ENCODE results near the gene TPM4.
A peak's percentile ranks its signal among the peaks of the same experiment; 100 is the strongest.

Gene TPM4

GRCh38 chr19:16051254-16052025 is 24.9 kb upstream of the TPM4 start:
- Histone ChIP-seq H3K4me2 (ENCODE audit: low read length) (no peak overlapping the region), H2BK120ac (ENCODE audit: low read depth, low read length) (no peak overlapping the region), H3K4me3 (ENCODE audit: low read length) (no peak overlapping the region), H3K4me1 (ENCODE audit: control insufficient read depth, low read depth, low read length) (no peaks in the 10 kb centered on the region), H3K27me3 (ENCODE audit: insufficient read depth, low read length, poor library complexity) (no peaks in the 10 kb centered on the region), H3K79me1 (ENCODE audit: low read length) (no peaks in the 10 kb centered on the region), H2BK5ac (ENCODE audit: low read length) (no peak overlapping the region), H3K27ac (ENCODE audit: low read depth, low read length) (no peak overlapping the region), H3K23ac (ENCODE audit: low read length) (no peak overlapping the region), H3K56ac (ENCODE audit: low read length) (no peak overlapping the region), H2AK5ac (ENCODE audit: low read length) (no peak overlapping the region), H3K36me3 (ENCODE audit: control insufficient read depth, insufficient read depth, low read length) (no peaks in the 10 kb centered on the region), H3K18ac (ENCODE audit: low read length) (no peak overlapping the region), H4K8ac (ENCODE audit: low read depth, low read length) (no peak overlapping the region), H4K5ac (ENCODE audit: low read length) (no peak overlapping the region), H3K79me2 (ENCODE audit: control insufficient read depth, insufficient read depth, low read length) (no peaks in the 10 kb centered on the region), H3K9ac (ENCODE audit: low read length) (no peak overlapping the region), H3K4ac (ENCODE audit: low read depth, low read length) (no peak overlapping the region), H2BK15ac (replicated peaks; ENCODE audit: low read depth) (no peak overlapping the region)
- no peak for DNase-seq
- no CpG with 5 or more reads among the region's 11 CpGs for WGBS (ENCODE audit: extremely low coverage, insufficient coverage, low lambda C conversion rate)

- H3K23ac ChIP-seq (ENCODE audit: low read length) = no peak overlapping the region
- H3K4me1 ChIP-seq (ENCODE audit: control insufficient read depth, low read depth, low read length) = no peaks in the 10 kb centered on the region
- H3K79me1 ChIP-seq (ENCODE audit: low read length) = no peaks in the 10 kb centered on the region
- no peaks in the 10 kb centered on the region for H3K79me2 ChIP-seq (ENCODE audit: control insufficient read depth, insufficient read depth, low read length)
- H3K4me2 ChIP-seq (ENCODE audit: low read length) = no peak overlapping the region
- H3K4ac ChIP-seq (ENCODE audit: low read depth, low read length) = no peak overlapping the region
- no peak overlapping the region for H2BK15ac ChIP-seq (replicated peaks; ENCODE audit: low read depth)
- H2BK5ac ChIP-seq (ENCODE audit: low read length) = no peak overlapping the region
- no peak for DNase-seq
- no peak overlapping the region for H3K4me3 ChIP-seq (ENCODE audit: low read length)
- H3K27ac ChIP-seq (ENCODE audit: low read depth, low read length) = no peak overlapping the region
- H3K27me3 ChIP-seq (ENCODE audit: insufficient read depth, low read length, poor library complexity) = no peaks in the 10 kb centered on the region
- no peak overlapping the region for H3K9ac ChIP-seq (ENCODE audit: low read length)
- WGBS (ENCODE audit: extremely low coverage, insufficient coverage, low lambda C conversion rate) = no CpG with 5 or more reads among the region's 7 CpGs
- H4K8ac ChIP-seq (ENCODE audit: low read depth, low read length) = no peak overlapping the region
- no peaks in the 10 kb centered on the region for H3K36me3 ChIP-seq (ENCODE audit: control insufficient read depth, insufficient read depth, low read length)
- no peak overlapping the region for H2BK120ac ChIP-seq (ENCODE audit: low read depth, low read length)
- no peak overlapping the region for H4K5ac ChIP-seq (ENCODE audit: low read length)
- no peak overlapping the region for H3K18ac ChIP-seq (ENCODE audit: low read length)
- H2AK5ac ChIP-seq (ENCODE audit: low read length) = no peak overlapping the region
- H3K56ac ChIP-seq (ENCODE audit: low read length) = no peak overlapping the region
Measured at GRCh38 chr19:16052353-16052752, 23.9 kb upstream of the TPM4 start.

GRCh38 chr19:16057062-16057461 is 19.2 kb upstream of the TPM4 start:
- H2BK5ac ChIP-seq (ENCODE audit: low read length) = no peak overlapping the region
- no peak overlapping the region for H3K23ac ChIP-seq (ENCODE audit: low read length)
- no peak overlapping the region for H3K18ac ChIP-seq (ENCODE audit: low read length)
- no peak overlapping the region for H3K27ac ChIP-seq (ENCODE audit: low read depth, low read length)
- no peak overlapping the region for H3K9ac ChIP-seq (ENCODE audit: low read length)
- H3K36me3 ChIP-seq (ENCODE audit: control insufficient read depth, insufficient read depth, low read length) = no peaks in the 10 kb centered on the region
- no peak overlapping the region for H4K5ac ChIP-seq (ENCODE audit: low read length)
- no peak overlapping the region for H2BK120ac ChIP-seq (ENCODE audit: low read depth, low read length)
- H3K79me1 ChIP-seq (ENCODE audit: low read length) = no peaks in the 10 kb centered on the region
- no peak overlapping the region for H2BK15ac ChIP-seq (replicated peaks; ENCODE audit: low read depth)
- H3K4me1 ChIP-seq (ENCODE audit: control insufficient read depth, low read depth, low read length) = no peaks in the 10 kb centered on the region
- no peak overlapping the region for H2AK5ac ChIP-seq (ENCODE audit: low read length)
- H3K4me3 ChIP-seq (ENCODE audit: low read length) = no peak overlapping the region
- no CpG with 5 or more reads among the region's 5 CpGs for WGBS (ENCODE audit: extremely low coverage, insufficient coverage, low lambda C conversion rate)
- no peak overlapping the region for H3K4ac ChIP-seq (ENCODE audit: low read depth, low read length)
- no peak overlapping the region for H4K8ac ChIP-seq (ENCODE audit: low read depth, low read length)
- no peaks in the 10 kb centered on the region for H3K27me3 ChIP-seq (ENCODE audit: insufficient read depth, low read length, poor library complexity)
- DNase-seq = no peak
- no peaks in the 10 kb centered on the region for H3K79me2 ChIP-seq (ENCODE audit: control insufficient read depth, insufficient read depth, low read length)
- no peak overlapping the region for H3K56ac ChIP-seq (ENCODE audit: low read length)
- no peak overlapping the region for H3K4me2 ChIP-seq (ENCODE audit: low read length)

GRCh38 chr19:16060294-16060693 is 16.0 kb upstream of the TPM4 start:
- no peak overlapping the region for H3K18ac ChIP-seq (ENCODE audit: low read length)
- H2AK5ac ChIP-seq (ENCODE audit: low read length) = no peak overlapping the region
- H2BK120ac ChIP-seq (ENCODE audit: low read depth, low read length) = no peak overlapping the region
- no peak overlapping the region for H4K5ac ChIP-seq (ENCODE audit: low read length)
- H3K36me3 ChIP-seq (ENCODE audit: control insufficient read depth, insufficient read depth, low read length) = no peaks in the 10 kb centered on the region
- DNase-seq = no peak
- H3K56ac ChIP-seq (ENCODE audit: low read length) = no peak overlapping the region
- H3K79me2 ChIP-seq (ENCODE audit: control insufficient read depth, insufficient read depth, low read length) = no peaks in the 10 kb centered on the region
- H3K27me3 ChIP-seq (ENCODE audit: insufficient read depth, low read length, poor library complexity) = no peaks in the 10 kb centered on the region
- no peaks in the 10 kb centered on the region for H3K4me1 ChIP-seq (ENCODE audit: control insufficient read depth, low read depth, low read length)
- no peak overlapping the region for H2BK5ac ChIP-seq (ENCODE audit: low read length)
- H4K8ac ChIP-seq (ENCODE audit: low read depth, low read length) = no peak overlapping the region
- H3K4me3 ChIP-seq (ENCODE audit: low read length) = no peak overlapping the region
- no peaks in the 10 kb centered on the region for H3K79me1 ChIP-seq (ENCODE audit: low read length)
- no peak overlapping the region for H3K27ac ChIP-seq (ENCODE audit: low read depth, low read length)
- no peak overlapping the region for H3K4ac ChIP-seq (ENCODE audit: low read depth, low read length)
- WGBS (ENCODE audit: extremely low coverage, insufficient coverage, low lambda C conversion rate) = no CpG with 5 or more reads among the region's 2 CpGs
- H3K4me2 ChIP-seq (ENCODE audit: low read length) = no peak overlapping the region
- H3K9ac ChIP-seq (ENCODE audit: low read length) = no peak overlapping the region
- no peak overlapping the region for H2BK15ac ChIP-seq (replicated peaks; ENCODE audit: low read depth)
- no peak overlapping the region for H3K23ac ChIP-seq (ENCODE audit: low read length)

GRCh38 chr19:16061943-16062342 is 14.4 kb upstream of the TPM4 start:
- no peaks in the 10 kb centered on the region for H3K79me2 ChIP-seq (ENCODE audit: control insufficient read depth, insufficient read depth, low read length)
- H3K4me1 ChIP-seq (ENCODE audit: control insufficient read depth, low read depth, low read length) = no peaks in the 10 kb centered on the region
- H2AK5ac ChIP-seq (ENCODE audit: low read length) = no peak overlapping the region
- no peak for DNase-seq
- WGBS (ENCODE audit: extremely low coverage, insufficient coverage, low lambda C conversion rate) = no CpG with 5 or more reads among the region's 4 CpGs
- no peak overlapping the region for H3K9ac ChIP-seq (ENCODE audit: low read length)
- no peak overlapping the region for H2BK120ac ChIP-seq (ENCODE audit: low read depth, low read length)
- no peak overlapping the region for H3K23ac ChIP-seq (ENCODE audit: low read length)
- H3K27me3 ChIP-seq (ENCODE audit: insufficient read depth, low read length, poor library complexity) = no peaks in the 10 kb centered on the region
- no peak overlapping the region for H3K4me3 ChIP-seq (ENCODE audit: low read length)
- no peak overlapping the region for H4K5ac ChIP-seq (ENCODE audit: low read length)
- H3K79me1 ChIP-seq (ENCODE audit: low read length) = no peaks in the 10 kb centered on the region
- no peak overlapping the region for H2BK15ac ChIP-seq (replicated peaks; ENCODE audit: low read depth)
- H3K4ac ChIP-seq (ENCODE audit: low read depth, low read length) = no peak overlapping the region
- H4K8ac ChIP-seq (ENCODE audit: low read depth, low read length) = no peak overlapping the region
- H3K18ac ChIP-seq (ENCODE audit: low read length) = no peak overlapping the region
- H3K4me2 ChIP-seq (ENCODE audit: low read length) = no peak overlapping the region
- no peaks in the 10 kb centered on the region for H3K36me3 ChIP-seq (ENCODE audit: control insufficient read depth, insufficient read depth, low read length)
- no peak overlapping the region for H2BK5ac ChIP-seq (ENCODE audit: low read length)
- H3K56ac ChIP-seq (ENCODE audit: low read length) = no peak overlapping the region
- H3K27ac ChIP-seq (ENCODE audit: low read depth, low read length) = no peak overlapping the region

GRCh38 chr19:16062789-16063188 is 13.5 kb upstream of the TPM4 start:
- Histone ChIP-seq H2BK15ac (replicated peaks; ENCODE audit: low read depth) (no peak overlapping the region), H3K27me3 (ENCODE audit: insufficient read depth, low read length, poor library complexity) (no peaks in the 10 kb centered on the region)
- peak; percentile 66 for DNase-seq

More at GRCh38 chr19:16062789-16063188, 13.5 kb upstream of the TPM4 start:
- H3K23ac ChIP-seq (ENCODE audit: low read length) = no peak overlapping the region
- H3K79me2 ChIP-seq (ENCODE audit: control insufficient read depth, insufficient read depth, low read length) = no peaks in the 10 kb centered on the region
- no peak overlapping the region for H3K4ac ChIP-seq (ENCODE audit: low read depth, low read length)
- no peak overlapping the region for H3K4me3 ChIP-seq (ENCODE audit: low read length)
- no peak overlapping the region for H3K4me2 ChIP-seq (ENCODE audit: low read length)
- H4K5ac ChIP-seq (ENCODE audit: low read length) = no peak overlapping the region
- H3K18ac ChIP-seq (ENCODE audit: low read length) = no peak overlapping the region
- H3K36me3 ChIP-seq (ENCODE audit: control insufficient read depth, insufficient read depth, low read length) = no peaks in the 10 kb centered on the region
- no peak overlapping the region for H3K27ac ChIP-seq (ENCODE audit: low read depth, low read length)
- H2BK5ac ChIP-seq (ENCODE audit: low read length) = no peak overlapping the region
- H2BK120ac ChIP-seq (ENCODE audit: low read depth, low read length) = no peak overlapping the region
- WGBS (ENCODE audit: extremely low coverage, insufficient coverage, low lambda C conversion rate) = no CpG with 5 or more reads among the region's 2 CpGs
- no peak overlapping the region for H3K56ac ChIP-seq (ENCODE audit: low read length)
- no peaks in the 10 kb centered on the region for H3K79me1 ChIP-seq (ENCODE audit: low read length)
- H2AK5ac ChIP-seq (ENCODE audit: low read length) = no peak overlapping the region
- H4K8ac ChIP-seq (ENCODE audit: low read depth, low read length) = no peak overlapping the region
- H3K4me1 ChIP-seq (ENCODE audit: control insufficient read depth, low read depth, low read length) = no peaks in the 10 kb centered on the region
- H3K9ac ChIP-seq (ENCODE audit: low read length) = no peak overlapping the region

Data from mesendoderm (in vitro differentiated cells).